PC-9 (cell line): ENCODE data around the gene ZNF268. TPM values are rescaled to one million over a fixed set of nuclear protein-coding genes. Genes with fewer than 3 reads are reported as not detected.

ENCODE experiments used
- BruUV-seq: library from RNA; stranded (reverse); fragments of 400-500 nt; replicated peaks from 2 replicates; lab custom pipeline; 2021; lab: Mats Ljungman, UMichigan
- CTCF ChIA-PET: fragments of 300-600 bp; sonication (Branson Sonifier 250); formaldehyde crosslinking; loops from one replicate; lab custom pipeline; 2022; ENCODE audit warnings: antibody characterized with exemption; lab: Charles Lee
- POLR2A ChIA-PET: fragments of 300-600 bp; sonication (Branson Sonifier 250); formaldehyde crosslinking; loops from one replicate; lab custom pipeline; 2022; ENCODE audit warnings: antibody characterized with exemption; ENCODE audit not compliant: unreplicated experiment; lab: Charles Lee
- DNase-seq, 2 experiments: peaks; one replicate each; pipeline versions ENCODE4 v3.0.0 to v3.0.0-alpha.2; 2015 to 2022; ENCODE audit warnings: mixed read lengths in 1 of 2
- H2AFZ ChIP-seq: fragments of 200-600 bp; sonication (generic); 2 replicates; pipeline ENCODE4 v1.8.1; 2017; ENCODE audit warnings: antibody characterized with exemption
- H3F3A ChIP-seq: fragments of 200-600 bp; sonication (generic); 2 replicates; pipeline ENCODE4 v1.8.1; 2017; ENCODE audit warnings: antibody characterized with exemption, mild to moderate bottlenecking, low read depth; ENCODE audit not compliant: insufficient read depth
- H3K27ac ChIP-seq: fragments of 200-600 bp; sonication (generic); 2 replicates; pipeline ENCODE4 v1.6.1; 2016; ENCODE audit warnings: mixed run types
- H3K27me3 ChIP-seq: fragments of 200-600 bp; sonication (generic); 2 replicates; pipeline ENCODE4 v1.6.1; 2016; ENCODE audit warnings: low read depth, mixed run types; ENCODE audit not compliant: insufficient read depth
- H3K36me3 ChIP-seq: fragments of 200-600 bp; sonication (generic); 2 replicates; pipeline ENCODE4 v1.6.1; 2016; ENCODE audit warnings: low read depth, mixed run types
- H3K4me1 ChIP-seq: fragments of 200-600 bp; sonication (generic); replicated peaks from 2 replicates; pipeline ENCODE4 v1.6.1; 2016; ENCODE audit warnings: mixed run types; ENCODE audit not compliant: insufficient read depth
- H3K4me2 ChIP-seq: fragments of 200-600 bp; sonication (generic); 2 replicates; pipeline ENCODE4 v1.6.1; 2017; ENCODE audit warnings: mixed run types
- H3K4me3 ChIP-seq: fragments of 200-600 bp; sonication (generic); 2 replicates; pipeline ENCODE4 v1.6.1; 2016; ENCODE audit warnings: mixed run types
- H3K79me2 ChIP-seq: fragments of 200-600 bp; sonication (generic); 2 replicates; pipeline ENCODE4 v1.6.1; 2017; ENCODE audit warnings: low read depth, mixed run types
- H3K9me2 ChIP-seq: fragments of 200-600 bp; sonication (generic); 2 replicates; pipeline ENCODE4 v1.8.1; 2017; ENCODE audit warnings: mild to moderate bottlenecking; ENCODE audit not compliant: insufficient read depth
- H3K9me3 ChIP-seq: fragments of 200-600 bp; sonication (generic); 2 replicates; pipeline ENCODE4 v1.8.1; 2016; ENCODE audit warnings: low read depth; ENCODE audit not compliant: insufficient read depth
- H4K20me1 ChIP-seq: fragments of 200-600 bp; sonication (generic); 2 replicates; pipeline ENCODE4 v1.8.1; 2017; ENCODE audit not compliant: insufficient read depth
- EZH2 ChIP-seq: fragments of 200-600 bp; sonication (generic); IDR thresholded peaks from 2 replicates; pipeline ENCODE4 v1.8.0; 2017; ENCODE audit warnings: antibody characterized with exemption, low read depth
- intact Hi-C: fragments of 100-400 bp; cut with micrococcal nuclease; formaldehyde crosslinking; loops from one replicate; pipeline ENCODE4 v1.10.0; 2022; ENCODE audit not compliant: unreplicated experiment
- total RNA-seq: library from RNA; stranded (reverse); gene quantifications from 2 replicates; pipeline ENCODE4 v1.2.3, GENCODE V29; 2021
- TF ChIP-seq, protein P1 (sequence below): fragments of 200-600 bp; sonication (generic); conservative IDR thresholded peaks from 2 replicates; pipeline ENCODE4 v1.6.1; 2017; ENCODE audit warnings: mixed run types, antibody characterized with exemption, mild to moderate bottlenecking, moderate library complexity

Gene ZNF268
- total RNA-seq, 1 experiment from 2014 or later: 14.0 TPM

- Histone ChIP-seq H2AFZ (no peak overlapping the region), H4K20me1 (no peaks in the 10 kb centered on the region), H3F3A (0 out of 2 replicates have a peak, but pooled peaks cover 4% of the 10 kb centered on the region), H3K36me3 (peaks cover 81% of the 10 kb centered on the region), H3K9me3 (peaks cover 59% of the 10 kb centered on the region), H3K27ac (no peak overlapping the region), H3K4me3 (no peak overlapping the region), H3K79me2 (no peaks in the 10 kb centered on the region), H3K4me1 (no peaks in the 10 kb centered on the region), H3K27me3 (no peaks in the 10 kb centered on the region), H3K9me2 (no peaks in the 10 kb centered on the region), H3K4me2 (no peak overlapping the region)
- ChIA-PET CTCF (no interaction called here), POLR2A (interaction anchor here (0.6 kb wide), 1 partner anchor 535 kb away, joined by 3 read pairs; no protein-coding TSS in a partner anchor)
- no peak for DNase-seq
- intact Hi-C loops: no loop called here
- TF ChIP-seq, protein P1, sequence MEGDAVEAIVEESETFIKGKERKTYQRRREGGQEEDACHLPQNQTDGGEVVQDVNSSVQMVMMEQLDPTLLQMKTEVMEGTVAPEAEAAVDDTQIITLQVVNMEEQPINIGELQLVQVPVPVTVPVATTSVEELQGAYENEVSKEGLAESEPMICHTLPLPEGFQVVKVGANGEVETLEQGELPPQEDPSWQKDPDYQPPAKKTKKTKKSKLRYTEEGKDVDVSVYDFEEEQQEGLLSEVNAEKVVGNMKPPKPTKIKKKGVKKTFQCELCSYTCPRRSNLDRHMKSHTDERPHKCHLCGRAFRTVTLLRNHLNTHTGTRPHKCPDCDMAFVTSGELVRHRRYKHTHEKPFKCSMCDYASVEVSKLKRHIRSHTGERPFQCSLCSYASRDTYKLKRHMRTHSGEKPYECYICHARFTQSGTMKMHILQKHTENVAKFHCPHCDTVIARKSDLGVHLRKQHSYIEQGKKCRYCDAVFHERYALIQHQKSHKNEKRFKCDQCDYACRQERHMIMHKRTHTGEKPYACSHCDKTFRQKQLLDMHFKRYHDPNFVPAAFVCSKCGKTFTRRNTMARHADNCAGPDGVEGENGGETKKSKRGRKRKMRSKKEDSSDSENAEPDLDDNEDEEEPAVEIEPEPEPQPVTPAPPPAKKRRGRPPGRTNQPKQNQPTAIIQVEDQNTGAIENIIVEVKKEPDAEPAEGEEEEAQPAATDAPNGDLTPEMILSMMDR: no peak
- no TSS peak for BruUV-seq
Observed at GRCh38 chr12:133192847-133193246, 11.6 kb downstream of the ZNF268 start.

DNA sequence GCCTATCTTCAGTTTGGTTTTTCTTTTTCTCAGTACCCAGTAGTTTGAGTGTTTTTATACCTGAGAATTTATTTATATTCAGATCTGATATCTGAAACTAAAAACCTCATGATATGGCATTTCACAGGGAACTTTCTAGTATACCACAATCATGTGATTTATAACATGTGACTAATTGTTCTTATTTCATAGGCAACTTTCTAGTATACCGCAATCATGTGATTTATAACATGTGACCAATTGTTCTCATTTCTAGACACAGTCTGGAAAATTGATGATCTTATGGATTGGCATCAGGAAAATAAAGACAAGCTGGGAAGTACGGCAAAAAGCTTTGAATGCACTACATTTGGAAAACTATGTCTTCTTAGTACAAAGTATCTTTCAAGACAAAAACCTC, 20.6 kb downstream of the ZNF268 start:
- POLR2A ChIA-PET: interaction anchor here (0.6 kb wide), 1 partner anchor 124 kb away, joined by 7 read pairs; no protein-coding TSS in a partner anchor
- peaks cover 70% of the 10 kb centered on the region for H3K9me3 ChIP-seq
- TF ChIP-seq EZH2: no peak
- TF ChIP-seq, protein P1: no peak
- H3K27ac ChIP-seq: no peak overlapping the region
- H3K36me3 ChIP-seq: peaks cover 42% of the 10 kb centered on the region
- no peak for DNase-seq
- no peaks in the 10 kb centered on the region for H3K9me2 ChIP-seq
- H3K27me3 ChIP-seq: no peaks in the 10 kb centered on the region
- no TSS peak for BruUV-seq
- H2AFZ ChIP-seq: no peak overlapping the region
- intact Hi-C loops: no loop called here
- no peaks in the 10 kb centered on the region for H3K79me2 ChIP-seq
- H3K4me1 ChIP-seq: no peaks in the 10 kb centered on the region
- no peaks in the 10 kb centered on the region for H4K20me1 ChIP-seq
- CTCF ChIA-PET: no interaction called here
- H3K4me2 ChIP-seq: no peak overlapping the region
- H3F3A ChIP-seq: peaks cover 34% of the 10 kb centered on the region
- H3K4me3 ChIP-seq: peak overlapping the region; percentile 29; the same call in 1 of the 2 replicates

DNA sequence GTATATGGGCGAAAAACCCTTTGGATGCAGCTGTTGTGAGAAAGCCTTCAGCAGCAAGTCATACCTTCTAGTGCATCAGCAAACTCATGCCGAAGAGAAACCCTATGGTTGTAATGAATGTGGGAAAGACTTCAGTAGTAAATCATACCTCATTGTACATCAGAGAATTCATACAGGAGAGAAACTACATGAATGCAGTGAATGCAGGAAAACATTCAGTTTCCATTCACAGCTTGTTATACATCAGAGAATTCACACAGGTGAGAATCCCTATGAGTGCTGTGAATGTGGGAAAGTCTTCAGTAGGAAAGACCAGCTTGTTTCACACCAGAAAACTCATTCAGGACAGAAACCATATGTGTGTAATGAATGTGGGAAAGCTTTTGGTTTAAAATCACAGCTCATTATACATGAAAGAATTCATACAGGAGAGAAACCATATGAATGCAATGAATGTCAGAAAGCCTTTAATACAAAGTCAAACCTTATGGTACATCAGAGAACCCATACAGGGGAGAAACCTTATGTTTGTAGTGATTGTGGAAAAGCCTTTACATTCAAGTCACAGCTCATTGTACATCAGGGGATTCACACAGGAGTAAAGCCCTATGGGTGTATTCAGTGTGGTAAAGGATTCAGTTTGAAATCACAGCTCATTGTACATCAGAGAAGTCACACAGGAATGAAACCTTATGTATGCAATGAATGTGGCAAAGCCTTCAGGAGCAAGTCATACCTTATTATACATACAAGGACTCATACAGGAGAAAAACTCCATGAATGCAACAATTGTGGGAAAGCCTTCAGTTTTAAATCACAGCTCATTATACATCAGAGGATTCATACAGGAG, 21.4 kb downstream of the ZNF268 start:
- Histone ChIP-seq H3K27ac (no peak overlapping the region), H3K36me3 (peaks cover 42% of the 10 kb centered on the region), H3K4me1 (no peaks in the 10 kb centered on the region), H3K4me3 (peak overlapping the region; percentile 29; the same call in 1 of the 2 replicates), H2AFZ (no peak overlapping the region), H3K4me2 (no peak overlapping the region), H4K20me1 (no peaks in the 10 kb centered on the region), H3K9me3 (peaks cover 79% of the 10 kb centered on the region), H3K9me2 (no peaks in the 10 kb centered on the region), H3F3A (peaks cover 34% of the 10 kb centered on the region), H3K79me2 (no peaks in the 10 kb centered on the region), H3K27me3 (no peaks in the 10 kb centered on the region)
- no peak for TF ChIP-seq EZH2
- TF ChIP-seq, protein P1: no peak
- CTCF ChIA-PET: no interaction called here
- no peak for DNase-seq
- no TSS peak for BruUV-seq
- POLR2A ChIA-PET: interaction anchor here (0.6 to 0.9 kb wide), 2 partner anchors 72 to 125 kb away, joined by 5 to 7 read pairs; no protein-coding TSS in a partner anchor
- intact Hi-C loops: no loop called here
